HK-2 (cell line): Measurements from ENCODE around the gene HSFX3.
"Not testable (repeated sequence)": the region's sequence is repeated elsewhere in the genome, so short reads cannot be mapped to it uniquely, and the experiment has no call there.

ENCODE experiments used
- DNase-seq: peaks from one replicate; pipeline ENCODE4 v3.0.0-alpha.2; 2018; ENCODE audit not compliant: unreplicated experiment

Gene HSFX3

GRCh38 chrX:149545545-149546543 is 3.9 kb downstream of the HSFX3 start:
- DNase-seq = not testable (repeated sequence)

- DNase-seq = no peak
Observed at GRCh38 chrX:149541521-149542047, 8.1 kb downstream of the HSFX3 start.

GRCh38 chrX:149540621-149541520 is 8.9 kb downstream of the HSFX3 start, which contains the start of gene EOLA1:
Gene EOLA1, plus strand, starts transcription at chrX:149541012. Its CDS starts 4,619 bp downstream, at chrX:149545631.
- DNase-seq = peak; percentile 91

- DNase-seq = peak; percentile 91
Observed at GRCh38 chrX:149540131-149540620, 9.5 kb downstream of the HSFX3 start.

GRCh38 chrX:149539283-149540130 is 10.2 kb downstream of the HSFX3 start:
- DNase-seq = peak; percentile 88

GRCh38 chrX:149537474-149537873 is 12.2 kb downstream of the HSFX3 start:
- not testable (repeated sequence) for DNase-seq

GRCh38 chrX:149534926-149535602 is 14.7 kb downstream of the HSFX3 start:
- DNase-seq = not testable (repeated sequence)

GRCh38 chrX:149533999-149534398 is 15.7 kb downstream of the HSFX3 start:
- DNase-seq = not testable (repeated sequence)

- DNase-seq = not testable (repeated sequence)
Observed at GRCh38 chrX:149532868-149533267, 16.9 kb downstream of the HSFX3 start.

- no peak for DNase-seq
Observed at GRCh38 chrX:149531599-149531998, 18.1 kb downstream of the HSFX3 start.

- DNase-seq = no peak
Observed at GRCh38 chrX:149528381-149528780, 21.3 kb downstream of the HSFX3 start.

- no peak for DNase-seq
Observed at GRCh38 chrX:149527705-149528104, 22.0 kb downstream of the HSFX3 start.

- not testable (repeated sequence) for DNase-seq
Observed at GRCh38 chrX:149526318-149527033, 23.2 kb downstream of the HSFX3 start.

GRCh38 chrX:149525903-149526302 is 23.8 kb downstream of the HSFX3 start:
- not testable (repeated sequence) for DNase-seq

GRCh38 chrX:149525389-149525788 is 24.3 kb downstream of the HSFX3 start:
- peak; percentile 29 for DNase-seq

GRCh38 chrX:149522916-149523315 is 26.8 kb downstream of the HSFX3 start:
- no peak for DNase-seq

- no peak for DNase-seq
Observed at GRCh38 chrX:149521438-149521837, 28.3 kb downstream of the HSFX3 start.

GRCh38 chrX:149520636-149521277 is 29.0 kb downstream of the HSFX3 start:
- DNase-seq = not testable (repeated sequence)

GRCh38 chrX:149518236-149518635 is 31.5 kb downstream of the HSFX3 start:
- no peak for DNase-seq
